Uterus (tissue), 2 donors: ENCODE results near the gene EIF4B.

Source experiments
- CTCF ChIP-seq, 4 experiments: fragments of 200-600 bp in 2 of 4; fragments of 450-650 bp in 2 of 4; sonication (generic) in 2 of 4; IDR thresholded peaks; one replicate each; pipeline ENCODE4 v1.5.1; 2016 to 2019; ENCODE audit warnings: antibody characterized with exemption in 4 of 4, mild to moderate bottlenecking in 2 of 4, moderate library complexity in 1 of 4
- POLR2A ChIP-seq, 2 donors: fragments of 450-650 bp; IDR thresholded peaks; one replicate each; pipeline ENCODE4 v1.6.1; 2016; ENCODE audit warnings: antibody characterized with exemption in 2 of 2, mild to moderate bottlenecking in 1 of 2, moderate library complexity in 1 of 2

GRCh38 chr12:53051881-53052412 lies 45.7 kb downstream of the EIF4B start:
- TF ChIP-seq CTCF (IDR thresholded peaks at IDR 0.05) (no peak), POLR2A (IDR thresholded peaks at IDR 0.05) (no peak)
